WERI-Rb-1 (cell line): ENCODE measurements around the gene UBXN1.
A peak's percentile ranks its signal among the peaks of the same experiment; 100 is the strongest.

Experiments used
- DNase-seq: peaks from one replicate; pipeline ENCODE4 v3.0.0-alpha.2; 2020
- H3K27ac ChIP-seq: fragments of 250-450 bp; sonication (Bioruptor Pico); 2 replicates; pipeline ENCODE4 v1.5.1; 2020; ENCODE audit warnings: mild to moderate bottlenecking, moderate library complexity
- H3K27me3 ChIP-seq: fragments of 250-450 bp; sonication (Bioruptor Pico); 2 replicates; pipeline ENCODE4 v1.5.1; 2021; ENCODE audit warnings: mild to moderate bottlenecking, low read depth, moderate library complexity; ENCODE audit not compliant: insufficient read depth, severe bottlenecking
- H3K36me3 ChIP-seq: fragments of 250-450 bp; sonication (Bioruptor Pico); 2 replicates; pipeline ENCODE4 v1.5.1; 2020; ENCODE audit warnings: mild to moderate bottlenecking, moderate library complexity
- H3K4me3 ChIP-seq: 2 replicates; pipeline ENCODE4 v1.5.1; 2011; ENCODE audit warnings: low read depth, mild to moderate bottlenecking, control low read depth, low read length
- H3K9me3 ChIP-seq: fragments of 250-450 bp; sonication (Bioruptor Pico); 2 replicates; pipeline ENCODE4 v1.5.1; 2021; ENCODE audit warnings: mild to moderate bottlenecking, moderate library complexity; ENCODE audit not compliant: severe bottlenecking
- CTCF ChIP-seq: IDR thresholded peaks from 2 replicates; pipeline ENCODE4 v1.5.1; 2011; ENCODE audit warnings: low read depth, mild to moderate bottlenecking, control low read depth, inconsistent platforms, low read length

Gene UBXN1

GRCh38 chr11:62712276-62712812, 33.5 kb upstream of the UBXN1 start:
- no peaks in the 10 kb centered on the region for H3K27me3 ChIP-seq
- H3K27ac ChIP-seq: no peak overlapping the region

GRCh38 chr11:62710001-62710345, 31.1 kb upstream of the UBXN1 start:
- Histone ChIP-seq H3K36me3 (peaks cover 67% of the 10 kb centered on the region), H3K4me3 (peak overlapping the region; percentile 69), H3K27ac (peak overlapping the region; percentile 87), H3K9me3 (no peaks in the 10 kb centered on the region), H3K27me3 (no peaks in the 10 kb centered on the region)
- no peak for TF ChIP-seq CTCF
- DNase-seq: no peak

More at GRCh38 chr11:62712276-62712812, 33.5 kb upstream of the UBXN1 start:
- H3K9me3 ChIP-seq: no peaks in the 10 kb centered on the region
- peaks cover 78% of the 10 kb centered on the region for H3K36me3 ChIP-seq
- no peak for TF ChIP-seq CTCF
- no peak overlapping the region for H3K4me3 ChIP-seq
- DNase-seq: no peak

DNA sequence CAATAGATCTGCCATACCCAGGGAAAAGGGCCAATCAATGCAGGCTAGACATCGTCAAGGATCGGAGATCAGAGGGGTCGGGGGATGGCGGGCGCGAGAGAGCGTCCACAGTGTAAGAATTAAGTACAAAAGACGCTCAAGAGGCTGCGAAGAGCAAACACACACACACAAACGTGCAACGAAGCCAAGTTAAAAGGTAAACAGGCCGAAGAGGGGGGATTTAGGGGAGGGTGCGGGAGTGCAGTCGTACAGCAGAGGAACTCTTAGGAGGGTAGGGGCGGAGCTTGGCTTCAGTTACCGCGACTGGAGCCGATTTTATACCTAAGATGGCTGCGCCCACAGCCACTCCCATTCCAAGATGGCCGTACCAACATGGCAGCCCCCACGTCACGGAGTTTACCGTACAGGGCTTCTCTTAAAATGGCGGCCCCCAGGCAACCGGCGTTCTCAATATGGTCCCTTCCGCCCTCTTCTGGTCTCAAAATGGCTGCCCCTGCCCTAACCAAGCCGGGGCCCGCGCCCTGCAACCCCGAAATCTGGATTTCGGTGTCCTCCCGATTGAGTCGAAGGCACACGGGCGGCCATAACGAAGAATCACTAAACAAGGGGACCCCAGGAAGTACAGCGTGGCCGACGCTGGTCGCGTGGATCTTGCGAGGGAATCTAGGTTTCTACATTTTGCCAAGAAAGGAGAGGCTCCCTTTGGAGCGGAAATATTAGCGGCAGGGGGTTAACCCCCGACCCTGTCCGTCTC, 30.6 kb upstream of the UBXN1 start:
- H3K36me3 ChIP-seq: peaks cover 66% of the 10 kb centered on the region
- H3K4me3 ChIP-seq: peak overlapping the region; percentile 69
- no peak for TF ChIP-seq CTCF
- DNase-seq: peak; percentile 97
- peak overlapping the region; percentile 87 for H3K27ac ChIP-seq
- no peaks in the 10 kb centered on the region for H3K9me3 ChIP-seq
- no peaks in the 10 kb centered on the region for H3K27me3 ChIP-seq

GRCh38 chr11:62708793-62709192, 29.9 kb upstream of the UBXN1 start:
- no peak for DNase-seq
- Histone ChIP-seq H3K4me3 (peak overlapping the region; percentile 69), H3K36me3 (peaks cover 62% of the 10 kb centered on the region)

DNA sequence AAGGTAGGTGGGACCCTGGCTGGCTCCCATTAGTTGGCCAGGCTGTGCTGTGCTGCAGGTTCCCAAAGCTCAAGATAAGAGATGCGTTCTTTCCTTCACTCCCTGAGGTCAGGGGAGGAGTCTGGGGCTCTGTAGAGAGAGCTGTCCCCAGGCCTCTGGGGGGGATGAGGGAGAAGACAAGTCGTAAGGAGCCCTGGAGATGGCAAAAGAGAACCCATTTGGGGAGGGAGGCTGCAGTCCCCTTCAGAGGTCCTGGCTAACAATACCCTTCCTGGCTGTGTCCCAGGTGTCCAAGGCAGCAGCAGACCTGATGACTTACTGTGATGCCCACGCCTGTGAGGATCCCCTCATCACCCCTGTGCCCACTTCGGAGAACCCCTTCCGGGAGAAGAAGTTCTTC, 29.5 kb upstream of the UBXN1 start:
- Histone ChIP-seq H3K9me3 (no peaks in the 10 kb centered on the region), H3K4me3 (no peak overlapping the region), H3K27me3 (no peaks in the 10 kb centered on the region), H3K36me3 (peaks cover 62% of the 10 kb centered on the region), H3K27ac (peak overlapping the region; percentile 87)
- TF ChIP-seq CTCF: no peak
- DNase-seq: no peak

More at GRCh38 chr11:62708793-62709192, 29.9 kb upstream of the UBXN1 start:
- TF ChIP-seq CTCF: no peak
- peak overlapping the region; percentile 87 for H3K27ac ChIP-seq
- H3K9me3 ChIP-seq: no peaks in the 10 kb centered on the region
- H3K27me3 ChIP-seq: no peaks in the 10 kb centered on the region
